Mucosa of rectum (tissue), 2 donors: ENCODE measurements around the gene TBX20.
"Not testable (repeated sequence)": the region's sequence is repeated elsewhere in the genome, so short reads cannot be mapped to it uniquely, and the experiment has no call there.

Experiments
- H3K27ac ChIP-seq, 2 donors: one replicate each; pipeline ENCODE4 v1.7.0; 2013; ENCODE audit warnings: inconsistent platforms in 2 of 2, low read depth in 2 of 2, low read length in 2 of 2
- H3K27me3 ChIP-seq, 2 donors: one replicate each; pipeline ENCODE4 v1.7.0; 2013; ENCODE audit warnings: low read length in 2 of 2; ENCODE audit not compliant: control insufficient read depth in 2 of 2, insufficient read depth in 2 of 2
- H3K36me3 ChIP-seq, 2 donors: one replicate each; pipeline ENCODE4 v1.7.0; 2013; ENCODE audit warnings: low read length in 2 of 2; ENCODE audit not compliant: control insufficient read depth in 2 of 2, insufficient read depth in 2 of 2
- H3K4me1 ChIP-seq, 2 donors: one replicate each; pipeline ENCODE4 v1.7.0; 2013; ENCODE audit warnings: low read length in 2 of 2, mild to moderate bottlenecking in 1 of 2; ENCODE audit not compliant: control insufficient read depth in 2 of 2, insufficient read depth in 2 of 2
- H3K4me3 ChIP-seq, 2 donors: one replicate each; pipeline ENCODE4 v1.7.0; 2013; ENCODE audit warnings: low read length in 2 of 2
- H3K9ac ChIP-seq, 2 donors: one replicate each; pipeline ENCODE4 v1.7.0; 2013; ENCODE audit warnings: low read length in 2 of 2, low read depth in 1 of 2, mild to moderate bottlenecking in 1 of 2
- H3K9me3 ChIP-seq, 2 donors: one replicate each; pipeline ENCODE4 v1.7.0; 2013; ENCODE audit warnings: low read length in 2 of 2; ENCODE audit not compliant: control insufficient read depth in 2 of 2
- donor health status: healthy.
- donor health status: Normal muscosa, but diverticular disease.

Gene TBX20

DNA sequence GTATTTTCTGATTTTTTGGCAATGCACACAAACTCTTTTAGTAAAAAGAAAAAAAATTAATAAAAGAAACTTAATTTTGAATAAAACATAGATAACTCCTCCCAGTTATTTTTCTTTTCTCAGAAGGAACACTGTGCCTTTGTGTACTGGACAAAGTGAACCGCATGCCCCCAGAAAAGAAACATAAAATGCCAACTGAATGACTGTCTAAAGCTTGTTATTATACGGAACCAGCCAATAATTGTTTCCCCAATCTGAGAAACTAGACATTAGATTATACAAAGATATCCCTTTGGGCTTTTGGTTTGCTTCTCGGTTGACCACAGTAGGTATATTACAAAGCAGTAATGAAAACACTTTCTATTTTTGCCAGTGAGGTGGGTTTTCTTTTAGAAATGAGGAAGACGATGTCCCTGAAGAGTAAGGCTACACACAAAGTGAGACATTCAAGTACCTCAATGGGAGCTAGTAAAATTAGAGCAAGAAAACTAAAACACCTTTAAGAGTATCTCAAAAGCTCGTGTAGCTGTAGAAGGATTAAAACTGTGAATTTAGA, 25.3 kb downstream of the TBX20 start:
- H3K36me3 ChIP-seq, H3K27me3 ChIP-seq, H3K27ac ChIP-seq, H3K9ac ChIP-seq, H3K9me3 ChIP-seq, H3K4me3 ChIP-seq, H3K4me1 ChIP-seq: not testable (repeated sequence)

DNA sequence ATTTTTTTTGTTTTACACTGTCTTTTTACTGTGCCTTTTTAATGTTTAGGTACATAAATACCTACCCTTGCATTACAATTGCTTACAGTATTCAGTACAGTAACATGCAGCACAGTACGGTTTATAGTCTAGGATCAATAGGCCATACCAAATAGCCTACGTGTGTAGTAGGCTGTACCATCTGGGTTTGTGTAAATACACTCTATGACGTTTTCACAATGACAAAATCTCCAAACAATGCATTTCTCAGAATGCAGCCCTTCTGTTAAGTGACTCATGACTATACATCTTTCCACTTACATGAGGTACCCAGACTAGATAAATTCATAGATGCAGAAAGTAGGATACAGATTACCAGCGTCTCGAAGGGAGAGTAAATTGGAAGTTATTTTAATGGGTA, 26.5 kb downstream of the TBX20 start:
- H3K27me3 ChIP-seq, H3K4me3 ChIP-seq, H3K4me1 ChIP-seq, H3K9ac ChIP-seq, H3K27ac ChIP-seq, H3K36me3 ChIP-seq, H3K9me3 ChIP-seq: not testable (repeated sequence)

DNA sequence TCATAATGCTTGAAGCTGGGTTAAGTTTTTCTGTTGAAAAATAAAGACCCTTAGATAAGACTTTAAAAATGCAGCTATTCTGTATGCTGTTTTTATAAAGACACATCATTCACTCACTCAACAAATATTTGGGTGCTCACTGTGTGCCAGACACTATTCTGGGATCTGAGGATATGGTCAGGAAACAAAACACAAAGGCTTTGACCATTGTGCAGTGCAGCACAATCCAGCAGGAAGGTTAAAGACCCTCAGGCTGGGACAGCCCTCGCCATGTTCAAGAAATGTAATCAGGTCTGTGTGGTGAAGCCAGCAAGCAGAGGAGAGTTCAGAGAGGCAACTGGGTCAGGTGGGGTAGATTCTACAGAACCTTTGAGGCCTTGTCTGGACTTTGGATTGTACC, 31.5 kb downstream of the TBX20 start:
- not testable (repeated sequence) for H3K9me3 ChIP-seq, H3K4me1 ChIP-seq, H3K9ac ChIP-seq, H3K36me3 ChIP-seq, H3K27me3 ChIP-seq, H3K4me3 ChIP-seq, H3K27ac ChIP-seq

DNA sequence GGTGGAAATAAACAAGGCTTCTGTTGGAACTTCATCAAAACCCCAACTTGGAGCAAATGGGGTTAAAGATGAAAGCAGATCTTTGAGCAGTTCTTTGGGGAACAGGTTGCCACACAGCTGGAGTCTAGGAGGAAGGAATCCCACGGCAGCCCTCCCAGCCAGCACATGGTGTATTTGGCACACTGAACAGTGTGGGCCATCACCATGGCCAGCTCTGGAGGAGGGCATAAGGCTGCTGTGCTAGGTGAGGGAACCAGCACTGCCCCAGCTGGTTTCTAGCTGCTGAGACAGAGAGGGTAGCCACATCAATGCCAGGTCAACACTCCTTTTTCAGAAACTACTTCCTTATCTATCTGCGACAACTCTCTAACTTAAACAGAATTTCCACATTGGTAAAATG, 33.7 kb downstream of the TBX20 start:
- not testable (repeated sequence) for H3K4me1 ChIP-seq, H3K9ac ChIP-seq

DNA sequence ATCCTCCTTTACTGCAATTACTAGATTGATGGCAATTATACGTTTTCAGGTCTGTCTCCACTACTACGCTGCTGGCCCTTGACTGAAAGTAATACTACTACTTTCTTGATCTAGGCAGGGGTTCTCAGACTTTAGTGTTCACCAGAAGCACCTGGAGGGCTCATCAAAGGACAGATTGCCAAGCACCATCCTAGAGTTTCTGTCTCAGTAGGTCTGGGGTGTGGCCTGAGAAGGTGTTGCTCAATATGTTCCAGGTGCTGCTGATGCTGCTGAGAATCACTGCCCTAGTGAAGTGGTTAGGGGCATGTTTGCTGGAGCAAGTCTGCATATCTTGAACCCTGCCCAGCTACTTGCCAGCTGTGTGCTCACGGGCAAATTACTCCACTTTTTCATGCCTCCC, 37.9 kb downstream of the TBX20 start:
- H3K9ac ChIP-seq, H3K27ac ChIP-seq, H3K36me3 ChIP-seq, H3K4me1 ChIP-seq, H3K4me3 ChIP-seq, H3K27me3 ChIP-seq, H3K9me3 ChIP-seq: not testable (repeated sequence)

More for the DNA sequence above, 33.7 kb downstream of the TBX20 start:
- not testable (repeated sequence) for H3K36me3 ChIP-seq, H3K27ac ChIP-seq, H3K4me3 ChIP-seq, H3K27me3 ChIP-seq, H3K9me3 ChIP-seq

DNA sequence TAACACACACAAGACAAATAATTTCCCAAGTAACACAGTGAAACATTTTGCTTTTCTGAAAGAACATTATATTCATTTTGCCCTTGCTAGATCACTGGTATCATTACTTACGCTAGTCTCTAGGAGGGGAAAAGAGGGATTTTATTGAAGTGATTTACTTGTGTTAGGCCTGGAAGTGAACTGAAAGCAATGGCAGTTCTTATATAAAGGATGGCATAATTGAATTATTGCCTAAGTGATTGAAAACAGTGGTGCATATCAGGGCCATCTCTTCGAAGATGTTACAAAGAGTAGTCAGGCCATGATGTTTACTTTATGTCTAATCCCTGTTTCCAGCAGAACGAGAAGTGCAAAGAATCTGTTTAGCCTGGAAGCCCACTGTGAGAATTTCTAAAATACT, 38.8 kb downstream of the TBX20 start:
- H3K9me3 ChIP-seq, H3K27me3 ChIP-seq, H3K4me3 ChIP-seq, H3K36me3 ChIP-seq, H3K9ac ChIP-seq, H3K4me1 ChIP-seq, H3K27ac ChIP-seq: not testable (repeated sequence)

DNA sequence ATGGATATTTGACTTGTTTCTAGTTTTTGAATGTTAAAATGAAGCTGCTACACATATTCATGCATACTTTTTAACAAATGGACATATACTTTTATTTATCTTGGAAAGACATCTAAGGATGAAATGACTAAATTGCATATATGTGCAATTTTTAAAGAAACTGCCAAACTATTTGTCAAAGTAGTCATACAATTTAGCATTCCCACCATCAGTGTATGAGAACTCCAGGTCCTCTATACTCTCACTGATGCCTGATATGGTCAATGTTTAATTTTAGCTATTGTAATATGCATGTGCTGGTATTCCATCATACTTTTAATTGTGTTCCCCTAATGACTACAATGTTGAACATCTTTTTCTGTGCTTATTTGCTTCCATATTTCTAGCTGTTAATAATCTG, 47.0 kb downstream of the TBX20 start:
- not testable (repeated sequence) for H3K27ac ChIP-seq, H3K4me3 ChIP-seq, H3K9me3 ChIP-seq, H3K4me1 ChIP-seq, H3K27me3 ChIP-seq, H3K9ac ChIP-seq, H3K36me3 ChIP-seq

DNA sequence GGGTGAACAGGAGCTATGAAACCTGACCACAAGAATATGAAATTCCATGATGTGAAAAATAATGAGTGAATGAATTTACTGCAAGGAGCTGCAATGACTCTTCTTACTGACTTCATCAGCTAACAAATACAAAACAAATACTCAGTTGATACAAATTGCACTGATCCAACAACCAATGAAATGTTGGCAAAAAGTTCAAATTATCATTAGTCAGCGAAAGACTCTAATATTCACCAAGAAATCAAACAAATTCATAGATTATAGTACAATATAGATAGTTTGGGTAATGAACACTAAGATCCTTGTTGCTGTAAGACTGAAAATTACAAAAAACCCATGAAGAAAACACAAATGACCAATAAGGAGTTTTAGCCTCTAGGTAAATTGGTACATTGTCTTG, 49.0 kb downstream of the TBX20 start:
- not testable (repeated sequence) for H3K4me1 ChIP-seq, H3K27ac ChIP-seq, H3K9me3 ChIP-seq, H3K4me3 ChIP-seq, H3K27me3 ChIP-seq, H3K36me3 ChIP-seq, H3K9ac ChIP-seq

DNA sequence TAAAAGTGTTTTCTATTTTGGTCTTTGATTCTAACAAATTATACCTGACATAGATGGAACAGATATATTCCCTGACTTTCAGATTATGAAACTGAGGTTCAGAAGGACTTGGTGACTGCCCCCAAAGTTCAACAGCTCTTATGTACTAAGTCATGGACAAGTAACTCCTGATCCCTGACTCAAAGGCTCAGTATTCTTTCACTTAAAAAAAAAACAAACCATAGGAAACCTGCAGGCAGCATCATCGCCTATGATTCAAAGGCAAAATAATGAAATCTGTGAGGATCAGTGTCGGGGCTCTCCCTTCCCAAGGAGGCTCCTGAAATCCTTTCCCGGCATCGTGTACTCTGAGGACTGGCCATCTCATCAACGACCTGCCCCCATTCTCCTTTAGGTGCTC, 49.9 kb downstream of the TBX20 start:
- H3K27ac ChIP-seq, H3K36me3 ChIP-seq, H3K9ac ChIP-seq, H3K27me3 ChIP-seq, H3K9me3 ChIP-seq, H3K4me3 ChIP-seq, H3K4me1 ChIP-seq: not testable (repeated sequence)

DNA sequence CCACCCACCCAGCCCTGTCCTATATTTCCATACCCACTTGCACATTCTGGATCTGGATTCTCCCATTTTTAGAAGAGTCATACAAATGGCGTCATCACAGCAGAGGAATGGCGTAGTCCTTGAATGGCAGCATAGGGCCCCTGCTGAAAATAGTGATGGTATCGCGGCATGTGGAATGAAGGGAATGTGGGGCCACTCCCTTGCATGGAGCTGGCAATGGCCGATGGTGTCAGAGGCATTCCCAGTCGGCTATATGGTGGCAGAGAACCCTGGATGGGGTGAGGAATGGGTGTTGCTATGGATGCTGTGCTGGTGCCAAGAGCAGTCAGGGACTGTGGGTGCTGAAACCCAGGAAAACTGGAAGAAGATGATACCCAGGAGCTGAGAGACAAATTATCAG, 51.5 kb downstream of the TBX20 start:
- H3K4me1 ChIP-seq, H3K27me3 ChIP-seq, H3K36me3 ChIP-seq, H3K9ac ChIP-seq, H3K9me3 ChIP-seq, H3K4me3 ChIP-seq, H3K27ac ChIP-seq: not testable (repeated sequence)

DNA sequence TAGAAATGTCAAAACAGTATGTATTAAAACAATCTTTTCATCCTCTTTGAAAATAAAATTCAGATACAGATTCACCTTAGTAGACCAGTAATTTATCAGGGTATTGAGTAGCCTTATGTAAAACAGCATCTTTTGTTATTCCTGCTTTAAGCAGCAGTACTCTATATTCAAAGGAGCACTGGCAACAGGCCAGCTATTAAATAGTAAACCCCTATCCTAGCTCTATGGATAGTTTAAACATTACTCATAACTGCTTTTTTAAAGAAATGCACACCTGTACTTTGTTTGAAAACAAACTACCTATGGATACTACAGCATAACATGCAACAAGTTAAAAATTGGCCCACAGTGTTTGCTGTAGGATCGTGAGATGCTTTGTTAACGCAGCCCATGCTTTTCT, 53.7 kb downstream of the TBX20 start:
- H3K4me1 ChIP-seq, H3K27me3 ChIP-seq, H3K27ac ChIP-seq, H3K9me3 ChIP-seq, H3K4me3 ChIP-seq, H3K36me3 ChIP-seq, H3K9ac ChIP-seq: not testable (repeated sequence)
